Caco-2 (cell line): ENCODE measurements around the gene PDE2A. TPM values are rescaled to one million over a fixed set of nuclear protein-coding genes. Genes with fewer than 3 reads are reported as not detected.
A peak's percentile ranks its signal among the peaks of the same experiment; 100 is the strongest.

ENCODE experiments used
- BruUV-seq: library from RNA; stranded (reverse); fragments of 400-500 nt; replicated peaks from 2 replicates; lab custom pipeline; 2021; lab: Mats Ljungman, UMichigan
- CTCF ChIA-PET: fragments of 300-600 bp; sonication (Branson Sonifier 250); formaldehyde crosslinking; loops from one replicate; lab custom pipeline; 2022; ENCODE audit warnings: antibody characterized with exemption; lab: Charles Lee
- POLR2A ChIA-PET: fragments of 300-600 bp; sonication (Branson Sonifier 250); formaldehyde crosslinking; loops from one replicate; lab custom pipeline; 2022; ENCODE audit warnings: antibody characterized with exemption; lab: Charles Lee
- DNase-seq, 2 experiments: peaks; one replicate each; pipeline versions ENCODE4 v3.0.0 to v3.0.0-alpha.2; 2020 to 2022
- H3K27me3 ChIP-seq: replicated peaks from 2 replicates; pipeline ENCODE4 v1.6.0; 2011; ENCODE audit warnings: low read length; ENCODE audit not compliant: control insufficient read depth, insufficient read depth
- H3K36me3 ChIP-seq: 2 replicates; pipeline ENCODE4 v1.5.1; 2011; ENCODE audit warnings: low read length; ENCODE audit not compliant: control insufficient read depth, insufficient read depth
- H3K4me1 ChIP-seq: fragments of 250-450 bp; sonication (Bioruptor Pico); 2 replicates; pipeline ENCODE4 v1.5.1; 2020; ENCODE audit warnings: mild to moderate bottlenecking
- H3K4me3 ChIP-seq: 2 replicates; pipeline ENCODE4 v1.5.1; 2011; ENCODE audit warnings: low read depth, mild to moderate bottlenecking, control low read depth, low read length
- H3K9me3 ChIP-seq: fragments of 250-450 bp; sonication (Bioruptor Pico); 2 replicates; pipeline ENCODE4 v1.5.1; 2020; ENCODE audit warnings: mild to moderate bottlenecking, moderate library complexity
- H3K27ac Mint-ChIP-seq: one replicate; pipeline ENCODE4 v1.8.0; 2022; ENCODE audit warnings: mixed read lengths; ENCODE audit not compliant: unreplicated experiment
- H3K27me3 Mint-ChIP-seq: one replicate; pipeline ENCODE4 v1.8.0; 2022; ENCODE audit warnings: mixed read lengths; ENCODE audit not compliant: insufficient read depth, unreplicated experiment
- H3K36me3 Mint-ChIP-seq: one replicate; pipeline ENCODE4 v1.8.0; 2022; ENCODE audit warnings: mild to moderate bottlenecking, mixed read lengths; ENCODE audit not compliant: insufficient read depth, unreplicated experiment
- H3K4me1 Mint-ChIP-seq: one replicate; pipeline ENCODE4 v1.8.0; 2022; ENCODE audit warnings: low read depth, mixed read lengths; ENCODE audit not compliant: unreplicated experiment
- H3K4me3 Mint-ChIP-seq: one replicate; pipeline ENCODE4 v1.8.0; 2022; ENCODE audit warnings: mild to moderate bottlenecking, moderate library complexity, mixed read lengths; ENCODE audit not compliant: unreplicated experiment
- H3K9me3 Mint-ChIP-seq: one replicate; pipeline ENCODE4 v1.8.0; 2022; ENCODE audit warnings: mixed read lengths; ENCODE audit not compliant: unreplicated experiment
- CTCF ChIP-seq, 2 experiments: fragments of 200-600 bp in 1 of 2; IDR thresholded peaks; 1 replicate in 1 of 2; 2 replicates in 1 of 2; pipeline versions ENCODE4 v1.5.1 to v1.8.0; 2011 to 2022; ENCODE audit warnings: antibody characterized with exemption in 1 of 2, control low read depth in 1 of 2, inconsistent platforms in 1 of 2, low read depth in 1 of 2, low read length in 1 of 2, mild to moderate bottlenecking in 1 of 2, moderate library complexity in 1 of 2; ENCODE audit not compliant: insufficient read depth in 1 of 2, severe bottlenecking in 1 of 2, unreplicated experiment in 1 of 2
- intact Hi-C: fragments of 100-400 bp; cut with micrococcal nuclease; formaldehyde crosslinking; loops from one replicate; pipeline ENCODE4 v1.10.0; 2022; ENCODE audit not compliant: unreplicated experiment
- total RNA-seq: library from RNA; stranded (reverse); gene quantifications from 2 replicates; pipeline ENCODE4 v1.2.3, GENCODE V29; 2022

Gene PDE2A
- total RNA-seq, 1 experiment from 2014 or later = 1.4 TPM

- POLR2A ChIA-PET = no interaction called here
- Mint-ChIP-seq H3K27me3 (peaks cover 16% of the 10 kb centered on the region), H3K4me1 (no peaks in the 10 kb centered on the region), H3K27ac (no peak overlapping the region), H3K9me3 (no peaks in the 10 kb centered on the region), H3K4me3 (no peak overlapping the region), H3K36me3 (no peaks in the 10 kb centered on the region)
- H3K4me3 ChIP-seq = no peak overlapping the region
- DNase-seq = no peak
- no TSS peak for BruUV-seq
- intact Hi-C loops = no loop called here
- CTCF ChIA-PET = interaction anchor here (0.8 to 3.8 kb wide), 6 partner anchors 11 to 186 kb away, joined by 3 to 56 read pairs (median 28); no protein-coding TSS in a partner anchor
- no peak for TF ChIP-seq CTCF (IDR thresholded peaks at IDR 0.05; ENCODE audit: insufficient read depth in 1 of 2, low read depth in 1 of 2, low read length in 1 of 2, severe bottlenecking in 1 of 2, unreplicated experiment in 1 of 2)
- no peaks in the 10 kb centered on the region for H3K36me3 ChIP-seq
- peaks cover 1% of the 10 kb centered on the region for H3K27me3 ChIP-seq
- H3K9me3 ChIP-seq = no peaks in the 10 kb centered on the region
- no peaks in the 10 kb centered on the region for H3K4me1 ChIP-seq
Measured at GRCh38 chr11:72600557-72600956, 73.7 kb downstream of the PDE2A start.

GRCh38 chr11:72599325-72600117 lies 74.7 kb downstream of the PDE2A start:
- no TSS peak for BruUV-seq
- DNase-seq = peak in 1 of 2 experiments; percentile 35
- no peaks in the 10 kb centered on the region for H3K4me1 ChIP-seq
- TF ChIP-seq CTCF (IDR thresholded peaks at IDR 0.05; ENCODE audit: insufficient read depth in 1 of 2, low read depth in 1 of 2, low read length in 1 of 2, severe bottlenecking in 1 of 2, unreplicated experiment in 1 of 2) = peak; percentile 15 to 42
- no peak overlapping the region for H3K4me3 ChIP-seq
- H3K4me3 Mint-ChIP-seq = no peak overlapping the region
- peaks cover 21% of the 10 kb centered on the region for H3K27me3 Mint-ChIP-seq
- no peaks in the 10 kb centered on the region for H3K36me3 Mint-ChIP-seq
- ChIA-PET POLR2A (interaction anchor here (0.7 kb wide), 1 partner anchor 10 kb away, joined by 3 read pairs; no protein-coding TSS in a partner anchor), CTCF (interaction anchor here (0.8 to 3.8 kb wide), 22 partner anchors 9 to 185 kb away, joined by 3 to 56 read pairs (median 4); no protein-coding TSS in a partner anchor)
- H3K9me3 Mint-ChIP-seq = no peaks in the 10 kb centered on the region
- no peaks in the 10 kb centered on the region for H3K9me3 ChIP-seq
- no peaks in the 10 kb centered on the region for H3K36me3 ChIP-seq
- H3K4me1 Mint-ChIP-seq = no peaks in the 10 kb centered on the region
- no peak overlapping the region for H3K27ac Mint-ChIP-seq
- peaks cover 3% of the 10 kb centered on the region for H3K27me3 ChIP-seq
- intact Hi-C loops = loop anchor here (1.0 kb wide), 1 partner anchor 44 kb away; no protein-coding TSS in a partner anchor

GRCh38 chr11:72598906-72599305 lies 75.3 kb downstream of the PDE2A start:
- peaks cover 4% of the 10 kb centered on the region for H3K27me3 ChIP-seq
- intact Hi-C loops = loop anchor here (1.0 kb wide), 1 partner anchor 44 kb away; no protein-coding TSS in a partner anchor
- POLR2A ChIA-PET = interaction anchor here (0.7 kb wide), 1 partner anchor 10 kb away, joined by 3 read pairs; no protein-coding TSS in a partner anchor
- Mint-ChIP-seq H3K27ac (no peak overlapping the region), H3K4me1 (no peaks in the 10 kb centered on the region), H3K4me3 (no peak overlapping the region), H3K36me3 (no peaks in the 10 kb centered on the region), H3K27me3 (peaks cover 25% of the 10 kb centered on the region), H3K9me3 (no peaks in the 10 kb centered on the region)
- H3K36me3 ChIP-seq = no peaks in the 10 kb centered on the region
- BruUV-seq = no TSS peak
- H3K9me3 ChIP-seq = no peaks in the 10 kb centered on the region
- H3K4me1 ChIP-seq = no peaks in the 10 kb centered on the region
- no peak overlapping the region for H3K4me3 ChIP-seq
- CTCF ChIA-PET = interaction anchor here (0.6 to 3.8 kb wide), 24 partner anchors 10 to 757 kb away, joined by 3 to 56 read pairs (median 4); no protein-coding TSS in a partner anchor
- DNase-seq = peak; percentile 72 to 76
- peak; percentile 71 to 82 for TF ChIP-seq CTCF (IDR thresholded peaks at IDR 0.05; ENCODE audit: insufficient read depth in 1 of 2, low read depth in 1 of 2, low read length in 1 of 2, severe bottlenecking in 1 of 2, unreplicated experiment in 1 of 2)
